GM12878 (cell line): ENCODE measurements around the gene BMP7.

ENCODE experiments used
- ATF3 ChIP-seq: IDR thresholded peaks from 2 replicates; pipeline ENCODE4 v1.6.1; 2011; ENCODE audit warnings: low read depth, mild to moderate bottlenecking, low read length, moderate library complexity, borderline replicate concordance; ENCODE audit errors: extremely low read depth
- POLR2AphosphoS5 ChIP-seq: IDR thresholded peaks from 2 replicates; pipeline ENCODE4 v1.6.1; 2011; ENCODE audit warnings: mild to moderate bottlenecking, low read length, inconsistent platforms
- RUNX3 ChIP-seq: IDR thresholded peaks from 2 replicates; pipeline ENCODE4 v1.6.1; 2012; ENCODE audit warnings: low read length, inconsistent platforms
- SMC3 ChIP-seq: IDR thresholded peaks from 2 replicates; pipeline ENCODE4 v1.6.1; 2011; ENCODE audit warnings: low read length, improper control_type of control experiment, borderline replicate concordance
- ZBTB33 ChIP-seq: fragments of 450-650 bp; IDR thresholded peaks from 2 replicates; pipeline ENCODE4 v1.6.1; 2017; ENCODE audit warnings: mild to moderate bottlenecking
- TF ChIP-seq, protein P1 (sequence below): fragments of 450-650 bp; IDR thresholded peaks from 2 replicates; pipeline ENCODE4 v1.6.1; 2017; ENCODE audit warnings: mild to moderate bottlenecking, moderate library complexity
- TF ChIP-seq, protein P2 (sequence below): fragments of 450-650 bp; formaldehyde crosslinking; IDR thresholded peaks from 2 replicates; pipeline ENCODE4 v1.4.0; 2020; ENCODE audit warnings: mild to moderate bottlenecking, moderate library complexity

DNA sequence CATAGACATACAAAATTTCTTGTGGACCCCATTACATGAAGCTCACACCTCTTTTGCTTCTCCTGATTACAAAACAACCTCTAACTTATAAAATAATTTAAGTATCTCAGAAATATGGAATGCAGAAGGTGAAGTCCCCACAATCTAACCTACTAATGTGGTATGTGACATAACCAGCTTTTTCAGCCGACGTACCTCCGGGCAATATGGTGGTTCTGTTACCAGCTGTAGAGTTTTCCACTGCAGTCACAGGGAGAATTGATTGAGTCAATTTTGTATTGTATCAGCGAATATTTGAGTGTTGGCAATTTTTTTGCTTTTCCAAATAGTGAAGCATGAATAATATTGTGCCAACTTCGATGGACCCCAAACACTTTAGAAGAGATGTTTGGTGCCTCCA lies 47.5 kb upstream of the BMP7 start:
- no peak for TF ChIP-seq RUNX3
- TF ChIP-seq SMC3 = no peak
- TF ChIP-seq, protein P1, sequence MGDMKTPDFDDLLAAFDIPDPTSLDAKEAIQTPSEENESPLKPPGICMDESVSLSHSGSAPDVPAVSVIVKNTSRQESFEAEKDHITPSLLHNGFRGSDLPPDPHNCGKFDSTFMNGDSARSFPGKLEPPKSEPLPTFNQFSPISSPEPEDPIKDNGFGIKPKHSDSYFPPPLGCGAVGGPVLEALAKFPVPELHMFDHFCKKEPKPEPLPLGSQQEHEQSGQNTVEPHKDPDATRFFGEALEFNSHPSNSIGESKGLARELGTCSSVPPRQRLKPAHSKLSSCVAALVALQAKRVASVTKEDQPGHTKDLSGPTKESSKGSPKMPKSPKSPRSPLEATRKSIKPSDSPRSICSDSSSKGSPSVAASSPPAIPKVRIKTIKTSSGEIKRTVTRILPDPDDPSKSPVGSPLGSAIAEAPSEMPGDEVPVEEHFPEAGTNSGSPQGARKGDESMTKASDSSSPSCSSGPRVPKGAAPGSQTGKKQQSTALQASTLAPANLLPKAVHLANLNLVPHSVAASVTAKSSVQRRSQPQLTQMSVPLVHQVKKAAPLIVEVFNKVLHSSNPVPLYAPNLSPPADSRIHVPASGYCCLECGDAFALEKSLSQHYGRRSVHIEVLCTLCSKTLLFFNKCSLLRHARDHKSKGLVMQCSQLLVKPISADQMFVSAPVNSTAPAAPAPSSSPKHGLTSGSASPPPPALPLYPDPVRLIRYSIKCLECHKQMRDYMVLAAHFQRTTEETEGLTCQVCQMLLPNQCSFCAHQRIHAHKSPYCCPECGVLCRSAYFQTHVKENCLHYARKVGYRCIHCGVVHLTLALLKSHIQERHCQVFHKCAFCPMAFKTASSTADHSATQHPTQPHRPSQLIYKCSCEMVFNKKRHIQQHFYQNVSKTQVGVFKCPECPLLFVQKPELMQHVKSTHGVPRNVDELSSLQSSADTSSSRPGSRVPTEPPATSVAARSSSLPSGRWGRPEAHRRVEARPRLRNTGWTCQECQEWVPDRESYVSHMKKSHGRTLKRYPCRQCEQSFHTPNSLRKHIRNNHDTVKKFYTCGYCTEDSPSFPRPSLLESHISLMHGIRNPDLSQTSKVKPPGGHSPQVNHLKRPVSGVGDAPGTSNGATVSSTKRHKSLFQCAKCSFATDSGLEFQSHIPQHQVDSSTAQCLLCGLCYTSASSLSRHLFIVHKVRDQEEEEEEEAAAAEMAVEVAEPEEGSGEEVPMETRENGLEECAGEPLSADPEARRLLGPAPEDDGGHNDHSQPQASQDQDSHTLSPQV = no peak
- TF ChIP-seq ZBTB33 = no peak
- TF ChIP-seq ATF3 = no peak
- TF ChIP-seq POLR2AphosphoS5 = no peak
- TF ChIP-seq, protein P2, sequence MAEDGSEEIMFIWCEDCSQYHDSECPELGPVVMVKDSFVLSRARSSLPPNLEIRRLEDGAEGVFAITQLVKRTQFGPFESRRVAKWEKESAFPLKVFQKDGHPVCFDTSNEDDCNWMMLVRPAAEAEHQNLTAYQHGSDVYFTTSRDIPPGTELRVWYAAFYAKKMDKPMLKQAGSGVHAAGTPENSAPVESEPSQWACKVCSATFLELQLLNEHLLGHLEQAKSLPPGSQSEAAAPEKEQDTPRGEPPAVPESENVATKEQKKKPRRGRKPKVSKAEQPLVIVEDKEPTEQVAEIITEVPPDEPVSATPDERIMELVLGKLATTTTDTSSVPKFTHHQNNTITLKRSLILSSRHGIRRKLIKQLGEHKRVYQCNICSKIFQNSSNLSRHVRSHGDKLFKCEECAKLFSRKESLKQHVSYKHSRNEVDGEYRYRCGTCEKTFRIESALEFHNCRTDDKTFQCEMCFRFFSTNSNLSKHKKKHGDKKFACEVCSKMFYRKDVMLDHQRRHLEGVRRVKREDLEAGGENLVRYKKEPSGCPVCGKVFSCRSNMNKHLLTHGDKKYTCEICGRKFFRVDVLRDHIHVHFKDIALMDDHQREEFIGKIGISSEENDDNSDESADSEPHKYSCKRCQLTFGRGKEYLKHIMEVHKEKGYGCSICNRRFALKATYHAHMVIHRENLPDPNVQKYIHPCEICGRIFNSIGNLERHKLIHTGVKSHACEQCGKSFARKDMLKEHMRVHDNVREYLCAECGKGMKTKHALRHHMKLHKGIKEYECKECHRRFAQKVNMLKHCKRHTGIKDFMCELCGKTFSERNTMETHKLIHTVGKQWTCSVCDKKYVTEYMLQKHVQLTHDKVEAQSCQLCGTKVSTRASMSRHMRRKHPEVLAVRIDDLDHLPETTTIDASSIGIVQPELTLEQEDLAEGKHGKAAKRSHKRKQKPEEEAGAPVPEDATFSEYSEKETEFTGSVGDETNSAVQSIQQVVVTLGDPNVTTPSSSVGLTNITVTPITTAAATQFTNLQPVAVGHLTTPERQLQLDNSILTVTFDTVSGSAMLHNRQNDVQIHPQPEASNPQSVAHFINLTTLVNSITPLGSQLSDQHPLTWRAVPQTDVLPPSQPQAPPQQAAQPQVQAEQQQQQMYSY (CRISPR knock-in tag) = no peak
